HepG2 (cell line): ENCODE data around the gene CAPRIN2. TPM values are rescaled to one million over a fixed set of nuclear protein-coding genes. Genes with fewer than 3 reads are reported as not detected.

Source experiments
- ATAC-seq: fragments of 200-7000 bp; cut with Tn5 transposase; 3 replicates; pipeline ENCODE4 v1.9.1; 2020; ENCODE audit warnings: mild to moderate bottlenecking, moderate library complexity
- Bru-seq: library from RNA; stranded (reverse); fragments of 400-500 nt; gene quantifications from one replicate; lab custom pipeline; 2021; lab: Mats Ljungman, UMichigan
- BruChase-seq, 2 experiments: library from RNA; stranded (reverse); fragments of 400-500 nt; gene quantifications; one replicate each; lab custom pipeline; 2021; lab: Mats Ljungman, UMichigan
- BruUV-seq: library from RNA; stranded (reverse); fragments of 400-500 nt; replicated peaks from 2 replicates; lab custom pipeline; 2021; lab: Mats Ljungman, UMichigan
- CTCF ChIA-PET: fragments of 300-600 bp; formaldehyde crosslinking; extraction: SDS; loops from one replicate; lab custom pipeline; 2021; ENCODE audit warnings: low total read pairs, inconsistent platforms, low intra/inter-chr PET ratio; lab: Yijun Ruan, JAX
- POLR2A ChIA-PET: fragments of 350-600 bp; sonication (Branson Sonifier 250); formaldehyde crosslinking; loops from one replicate; lab custom pipeline; 2020; ENCODE audit warnings: antibody characterized with exemption, inconsistent platforms; lab: Yijun Ruan, JAX
- DNase-seq: peaks from one replicate; pipeline ENCODE4 v3.0.0-alpha.2; 2015; ENCODE audit warnings: low spot score
- FAIRE-seq: peaks from 3 replicates; lab custom pipeline; 2011; peaks lifted over from hg19 to GRCh38; lab: Jason Lieb, UNC
- H2AFZ ChIP-seq: one replicate; pipeline ENCODE4 v1.6.1; 2011; ENCODE audit warnings: low read length, inconsistent platforms
- H3K27ac ChIP-seq: fragments of 300-600 bp; 3 replicates; pipeline ENCODE4 v1.8.0; 2011; ENCODE audit warnings: mixed run types, mild to moderate bottlenecking, mixed read lengths, low read length, inconsistent platforms; ENCODE audit not compliant: insufficient read depth; ENCODE audit errors: extremely low read length
- H3K27me3 ChIP-seq, 2 experiments: fragments of 200-600 bp in 1 of 2; 2 replicates in 1 of 2; 3 replicates in 1 of 2; pipeline versions ENCODE4 v1.6.0 to v1.8.0; 2011; ENCODE audit warnings: low read length in 2 of 2, mild to moderate bottlenecking in 2 of 2, moderate library complexity in 2 of 2, inconsistent platforms in 1 of 2; ENCODE audit not compliant: insufficient read depth in 2 of 2, control insufficient read depth in 1 of 2
- H3K36me3 ChIP-seq, 2 experiments: fragments of 200-600 bp in 1 of 2; replicated peaks in 1 of 2; 2 replicates in 1 of 2; 3 replicates in 1 of 2; pipeline versions ENCODE4 v1.5.1 to v1.8.0; 2011; ENCODE audit warnings: low read length in 2 of 2, inconsistent platforms in 1 of 2; ENCODE audit not compliant: insufficient read depth in 2 of 2, control insufficient read depth in 1 of 2
- H3K4me1 ChIP-seq: 2 replicates; pipeline ENCODE4 v1.5.1; 2012; ENCODE audit warnings: low read length, inconsistent platforms; ENCODE audit not compliant: insufficient read depth
- H3K4me2 ChIP-seq: 2 replicates; pipeline ENCODE4 v1.6.0; 2011; ENCODE audit warnings: low read depth, low read length, inconsistent platforms
- H3K4me3 ChIP-seq, 3 experiments: fragments of 200-600 bp in 1 of 3; sonication (generic), shearing (Covaris generic) in 1 of 3; replicated peaks in 1 of 3; 2 replicates each; pipeline ENCODE4 v1.5.1; 2011 to 2016; ENCODE audit warnings: low read length in 3 of 3, inconsistent platforms in 2 of 3, low read depth in 2 of 3, mild to moderate bottlenecking in 2 of 3, control low read depth in 1 of 3, mixed read lengths in 1 of 3; ENCODE audit not compliant: insufficient read depth in 1 of 3
- H3K79me2 ChIP-seq: one replicate; pipeline ENCODE4 v1.6.1; 2011; ENCODE audit warnings: low read length, inconsistent platforms; ENCODE audit not compliant: insufficient read depth
- H3K9ac ChIP-seq: 2 replicates; pipeline ENCODE4 v1.6.0; 2011; ENCODE audit warnings: mild to moderate bottlenecking, low read depth, low read length, inconsistent platforms; ENCODE audit not compliant: insufficient read depth
- H3K9me3 ChIP-seq: 2 replicates; pipeline ENCODE4 v1.5.1; 2012; ENCODE audit warnings: mild to moderate bottlenecking, low read length
- H4K20me1 ChIP-seq: 2 replicates; pipeline ENCODE4 v1.6.0; 2011; ENCODE audit warnings: inconsistent platforms, mild to moderate bottlenecking, low read length, moderate library complexity; ENCODE audit not compliant: insufficient read depth
- CHD4 ChIP-seq: fragments of 200-600 bp; sonication (generic); IDR thresholded peaks from 2 replicates; pipeline ENCODE4 v1.7.0; 2017; ENCODE audit warnings: mild to moderate bottlenecking, low read length, borderline replicate concordance
- GATAD1 ChIP-seq: IDR thresholded peaks from 2 replicates; pipeline ENCODE4 v1.6.1; 2016; ENCODE audit warnings: missing genetic modification reagents, missing compliant biosample characterization
- HMG20A ChIP-seq: IDR thresholded peaks from 2 replicates; pipeline ENCODE4 v1.6.1; 2016; ENCODE audit warnings: borderline replicate concordance
- NFE2L2 ChIP-seq: fragments of 150-350 bp; IDR thresholded peaks from 2 replicates; pipeline ENCODE4 v1.6.1; 2014; ENCODE audit warnings: low read length
- SKI ChIP-seq: fragments of 450-650 bp; IDR thresholded peaks from one replicate; pipeline ENCODE4 v1.6.1; 2018; ENCODE audit warnings: mild to moderate bottlenecking; ENCODE audit not compliant: partially characterized antibody
- TBX2 ChIP-seq: sonication (generic); formaldehyde crosslinking; IDR thresholded peaks from 2 replicates; pipeline ENCODE4 v1.5.0; 2020; ENCODE audit warnings: missing genetic modification reagents, mild to moderate bottlenecking, borderline replicate concordance
- ZFP36L2 ChIP-seq: sonication (generic); formaldehyde crosslinking; IDR thresholded peaks from 2 replicates; pipeline ENCODE4 v1.4.0; 2020; ENCODE audit warnings: missing genetic modification reagents
- ZNF276 ChIP-seq: sonication (generic); formaldehyde crosslinking; IDR thresholded peaks from 2 replicates; pipeline ENCODE4 v1.4.0; 2020; ENCODE audit warnings: mild to moderate bottlenecking, low read depth, missing genetic modification reagents
- ZNF713 ChIP-seq: sonication (generic); formaldehyde crosslinking; IDR thresholded peaks from 2 replicates; pipeline ENCODE4 v1.4.0; 2020; ENCODE audit warnings: mild to moderate bottlenecking, missing genetic modification reagents
- WGBS: methylation state at CpG from one replicate; pipeline ENCODE4 v1.1.6; 2017; ENCODE audit warnings: low lambda C conversion rate; 5-methylcytosine and 5-hydroxymethylcytosine counted together
- in situ Hi-C: cut with HindIII; loops from 2 replicates; pipeline ENCODE4 v1.10.0; 2017; ENCODE audit warnings: low pct_unique_long_range_greater_than_20kb; ENCODE audit not compliant: extremely low pct_ligation_motif_present
- intact Hi-C: fragments of 100-400 bp; cut with micrococcal nuclease; formaldehyde crosslinking; loops from one replicate; pipeline ENCODE4 v1.10.0; 2022; ENCODE audit not compliant: unreplicated experiment
- long read RNA-seq, 2 experiments: library from RNA in 1 of 2; library from polyadenylated mRNA in 1 of 2; stranded (forward) in 1 of 2; unstranded in 1 of 2; transcript quantifications; one replicate each; pipeline ENCODE4 v2.0.0, GENCODE V29; 2019 to 2022
- polyA minus RNA-seq, 3 experiments: library from RNA; depleted of rRNA, polyadenylated mRNA; stranded (reverse); fragments of >200 nt; gene quantifications; 2 replicates each; pipeline ENCODE4 v1.2.3, GENCODE V29; 2011; ENCODE audit warnings: low replicate concordance in 1 of 3
- polyA plus RNA-seq, 8 experiments: library from polyadenylated mRNA; depleted of rRNA in 3 of 8; stranded (reverse) in 7 of 8; unstranded in 1 of 8; fragments of >200 nt; fragmentation: Illumina TruSeq in 4 of 8; extraction: Trizol in 4 of 8; gene quantifications; 2 replicates each; pipeline versions ENCODE4 v1.2.1 to v1.2.3, GENCODE V29; 2011 to 2016; ENCODE audit warnings: low read depth in 4 of 8, missing spikeins in 1 of 8, mixed read lengths in 1 of 8; ENCODE audit not compliant: insufficient read depth in 1 of 8
- total RNA-seq, 5 experiments: library from RNA; depleted of rRNA; stranded (reverse); fragments of >200 nt; fragmentation: Illumina TruSeq; extraction: Trizol; gene quantifications; 2 replicates each; pipeline ENCODE4 v1.2.3, GENCODE V29; 2016; ENCODE audit warnings: low read depth in 1 of 5
- TF ChIP-seq, protein P1 (sequence below): sonication (generic); formaldehyde crosslinking; IDR thresholded peaks from 2 replicates; pipeline ENCODE4 v1.8.0; 2022; ENCODE audit warnings: low read depth, missing genetic modification reagents

Gene CAPRIN2, protein sequence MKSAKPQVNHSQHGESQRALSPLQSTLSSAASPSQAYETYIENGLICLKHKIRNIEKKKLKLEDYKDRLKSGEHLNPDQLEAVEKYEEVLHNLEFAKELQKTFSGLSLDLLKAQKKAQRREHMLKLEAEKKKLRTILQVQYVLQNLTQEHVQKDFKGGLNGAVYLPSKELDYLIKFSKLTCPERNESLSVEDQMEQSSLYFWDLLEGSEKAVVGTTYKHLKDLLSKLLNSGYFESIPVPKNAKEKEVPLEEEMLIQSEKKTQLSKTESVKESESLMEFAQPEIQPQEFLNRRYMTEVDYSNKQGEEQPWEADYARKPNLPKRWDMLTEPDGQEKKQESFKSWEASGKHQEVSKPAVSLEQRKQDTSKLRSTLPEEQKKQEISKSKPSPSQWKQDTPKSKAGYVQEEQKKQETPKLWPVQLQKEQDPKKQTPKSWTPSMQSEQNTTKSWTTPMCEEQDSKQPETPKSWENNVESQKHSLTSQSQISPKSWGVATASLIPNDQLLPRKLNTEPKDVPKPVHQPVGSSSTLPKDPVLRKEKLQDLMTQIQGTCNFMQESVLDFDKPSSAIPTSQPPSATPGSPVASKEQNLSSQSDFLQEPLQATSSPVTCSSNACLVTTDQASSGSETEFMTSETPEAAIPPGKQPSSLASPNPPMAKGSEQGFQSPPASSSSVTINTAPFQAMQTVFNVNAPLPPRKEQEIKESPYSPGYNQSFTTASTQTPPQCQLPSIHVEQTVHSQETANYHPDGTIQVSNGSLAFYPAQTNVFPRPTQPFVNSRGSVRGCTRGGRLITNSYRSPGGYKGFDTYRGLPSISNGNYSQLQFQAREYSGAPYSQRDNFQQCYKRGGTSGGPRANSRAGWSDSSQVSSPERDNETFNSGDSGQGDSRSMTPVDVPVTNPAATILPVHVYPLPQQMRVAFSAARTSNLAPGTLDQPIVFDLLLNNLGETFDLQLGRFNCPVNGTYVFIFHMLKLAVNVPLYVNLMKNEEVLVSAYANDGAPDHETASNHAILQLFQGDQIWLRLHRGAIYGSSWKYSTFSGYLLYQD
- total RNA-seq (2016; rRNA removed; fragmentation: Illumina TruSeq; extraction: Trizol) (12.0 and 21.7 TPM in 2 replicates), polyA plus RNA-seq (2011; rRNA removed) (25.7 and 30.6 TPM in 2 replicates), polyA minus RNA-seq (2011; rRNA and poly(A)+ RNA removed; ENCODE audit: low replicate concordance) (7.2 and 8.3 TPM in 2 replicates), Bru-seq, nascent RNA (percentile 81 among the genes with signal in this experiment), BruChase-seq, experiment 1, labeled RNA remaining after a 6-hour chase (percentile 80 among the genes with signal in this experiment), BruChase-seq, experiment 2, labeled RNA remaining after a 2-hour chase (percentile 82 among the genes with signal in this experiment)
- total RNA-seq (2016; cell fraction: cytosol; rRNA removed; fragmentation: Illumina TruSeq; extraction: Trizol; ENCODE audit: low read depth), result 23.4 and 24.3 TPM in 2 replicates
- total RNA-seq (2016; cell fraction: insoluble cytoplasmic fraction; rRNA removed; fragmentation: Illumina TruSeq; extraction: Trizol), result 14.1 and 22.8 TPM in 2 replicates
- total RNA-seq (2016; cell fraction: membrane; rRNA removed; fragmentation: Illumina TruSeq; extraction: Trizol), result 20.0 and 22.6 TPM in 2 replicates
- 43.3 and 48.9 TPM in 2 replicates for total RNA-seq (2016; cell fraction: nucleus; rRNA removed; fragmentation: Illumina TruSeq; extraction: Trizol)
- 4.9 and 5.5 TPM in 2 replicates for polyA plus RNA-seq (2011; cell fraction: cytosol; rRNA removed)
- polyA plus RNA-seq (2011; cell fraction: nucleus; rRNA removed), result 102 and 115 TPM in 2 replicates
- polyA plus RNA-seq (2012), result 15.7 and 23.2 TPM in 2 replicates
- 1.3 and 1.7 TPM in 2 replicates for polyA plus RNA-seq (2016; cell fraction: cytosol; fragmentation: Illumina TruSeq; extraction: Trizol; ENCODE audit: low read depth)
- polyA plus RNA-seq (2016; cell fraction: insoluble cytoplasmic fraction; fragmentation: Illumina TruSeq; extraction: Trizol; ENCODE audit: low read depth), result 9.7 and 12.3 TPM in 2 replicates
- polyA plus RNA-seq (2016; cell fraction: membrane; fragmentation: Illumina TruSeq; extraction: Trizol; ENCODE audit: low read depth), result 4.0 and 4.7 TPM in 2 replicates
- 105 and 125 TPM in 2 replicates for polyA plus RNA-seq (2016; cell fraction: nucleus; fragmentation: Illumina TruSeq; extraction: Trizol; ENCODE audit: insufficient read depth, low read depth)
- polyA minus RNA-seq (2011; cell fraction: cytosol; rRNA and poly(A)+ RNA removed), result 7.0 and 7.4 TPM in 2 replicates
- 66.3 and 86.5 TPM in 2 replicates for polyA minus RNA-seq (2011; cell fraction: nucleus; rRNA and poly(A)+ RNA removed)
- long read RNA-seq, experiment 1, partial matches to known transcripts, result 3 of 4 reads
- long read RNA-seq, experiment 1, other reads (novel, unspliced or antisense), result 1 of 4 reads
- long read RNA-seq, experiment 2, partial matches to known transcripts, result 1 of 8 reads
- long read RNA-seq, experiment 2, other reads (novel, unspliced or antisense), result 7 of 8 reads

DNA sequence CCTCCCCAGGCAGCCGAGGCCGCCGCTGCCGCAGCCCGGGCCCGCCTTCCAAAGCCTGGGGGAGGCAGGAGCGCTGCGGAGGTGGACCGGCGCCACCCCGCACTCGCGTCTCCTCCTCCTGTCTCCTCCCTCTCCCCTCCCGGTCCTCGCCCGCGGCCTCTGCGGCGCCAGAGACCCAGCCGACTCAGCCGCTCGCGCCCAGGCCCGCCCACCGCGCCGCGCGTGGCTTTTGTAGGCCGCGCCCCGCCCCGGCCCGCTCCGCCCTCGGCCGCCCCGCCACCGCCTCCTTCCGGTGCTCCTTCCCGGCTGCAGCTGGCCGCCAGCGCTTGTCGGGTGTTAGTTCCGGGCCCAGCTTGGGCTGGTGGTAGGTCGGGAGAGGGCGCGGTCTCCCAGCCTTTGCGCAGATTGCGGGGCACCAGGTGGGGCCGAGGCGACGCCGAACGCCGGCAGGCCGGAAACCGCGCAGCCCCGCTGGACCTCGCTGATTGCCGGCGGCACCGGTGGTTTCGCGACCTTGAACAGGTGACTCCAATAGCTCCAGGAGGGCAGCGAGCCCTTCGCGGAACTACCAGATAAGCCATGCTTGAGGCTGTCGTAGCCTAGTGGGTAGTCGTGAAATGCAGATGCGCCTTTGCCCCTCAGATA, at the start of gene CAPRIN2:
Gene CAPRIN2 (minus strand): TSS at position 202 of the 645 bp plus-strand sequence. CDS start 1,431 bp downstream, outside the sequence.
- Histone ChIP-seq H3K36me3 (no peaks in the 10 kb centered on the region; a peak in 1 of 5 replicates), H4K20me1 (no peaks in the 10 kb centered on the region), H3K4me3 (peak within 1 kb of the TSS; percentile 78 to 95 (median 85)), H3K9me3 (no peaks in the 10 kb centered on the region), H3K4me2 (peak within 1 kb of the TSS; percentile 96), H3K9ac (peak within 1 kb of the TSS; percentile 71), H3K27ac (peak within 1 kb of the TSS; percentile 71), H2AFZ (peak within 1 kb of the TSS; percentile 78), H3K79me2 (peaks cover 39% of the 10 kb centered on the region), H3K27me3 (no peaks in the 10 kb centered on the region; a peak in 1 of 5 replicates), H3K4me1 (peaks cover 50% of the 10 kb centered on the region)
- ChIA-PET CTCF (no interaction called here), POLR2A (interaction anchor here (0.7 to 3.3 kb wide), 9 partner anchors 9 to 1114 kb away, joined by 3 to 19 read pairs (median 5); partner anchors contain the start of gene IPO8)
- peak; percentile 93 for ATAC-seq
- in situ Hi-C loops (loop anchor here (5.0 kb wide), 1 partner anchor 52 kb away; no protein-coding TSS in a partner anchor), intact Hi-C loops (loop anchor here (2.0 kb wide), 3 partner anchors 22 to 52 kb away; no protein-coding TSS in a partner anchor)
- 3% methylated on average over 7 of the region's 72 CpGs for WGBS
- FAIRE-seq, result peak; percentile 63
- BruUV-seq, result no TSS peak
- peak; percentile 90 for DNase-seq
- TF ChIP-seq NFE2L2 (no peak), ZFP36L2 (0 out of 2 replicates have a peak, but pooled peaks have one; percentile 21), TBX2 (CRISPR knock-in tag) (peak; percentile 95), CHD4 (no peak), SKI (peak; percentile 73), HMG20A (CRISPR knock-in tag) (peak; percentile 34; the same call in 1 of the 2 replicates), ZNF276 (CRISPR knock-in tag) (no peak), ZNF713 (no peak), GATAD1 (CRISPR knock-in tag) (peak; percentile 74)
- TF ChIP-seq, protein P1, sequence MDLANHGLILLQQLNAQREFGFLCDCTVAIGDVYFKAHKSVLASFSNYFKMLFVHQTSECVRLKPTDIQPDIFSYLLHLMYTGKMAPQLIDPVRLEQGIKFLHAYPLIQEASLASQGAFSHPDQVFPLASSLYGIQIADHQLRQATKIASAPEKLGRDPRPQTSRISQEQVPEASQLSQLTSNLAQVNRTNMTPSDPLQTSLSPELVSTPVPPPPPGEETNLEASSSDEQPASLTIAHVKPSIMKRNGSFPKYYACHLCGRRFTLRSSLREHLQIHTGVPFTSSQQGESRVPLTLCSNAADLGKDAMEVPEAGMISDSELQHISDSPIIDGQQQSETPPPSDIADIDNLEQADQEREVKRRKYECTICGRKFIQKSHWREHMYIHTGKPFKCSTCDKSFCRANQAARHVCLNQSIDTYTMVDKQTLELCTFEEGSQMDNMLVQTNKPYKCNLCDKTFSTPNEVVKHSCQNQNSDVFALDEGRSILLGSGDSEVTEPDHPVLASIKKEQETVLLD (CRISPR knock-in tag), result peak; percentile 95
